B cell (primary cell): ENCODE measurements around the gene ADAMTS17.

Experiments
- CTCF ChIP-seq: fragments of 200-600 bp; IDR thresholded peaks from one replicate; pipeline ENCODE4 v1.8.0; 2022; ENCODE audit warnings: antibody characterized with exemption, mild to moderate bottlenecking
- EZH2 ChIP-seq: IDR thresholded peaks from 2 replicates; pipeline ENCODE4 v1.6.1; 2012; ENCODE audit warnings: borderline replicate concordance, low read depth, mild to moderate bottlenecking, moderate library complexity, low read length; ENCODE audit not compliant: insufficient read depth, poor library complexity, severe bottlenecking

GRCh38 chr15:100311833-100312476 lies 29.8 kb downstream of the ADAMTS17 start:
- TF ChIP-seq CTCF (no peak), EZH2 (no peak)
